ENCODE data around the gene GMDS. TPM values are rescaled to one million over a fixed set of nuclear protein-coding genes. Genes with fewer than 3 reads are reported as not detected.

Gene GMDS
- total and polyA plus RNA-seq, 11 donors: 4.5 to 10.7 (median 7.0) TPM

DNA sequence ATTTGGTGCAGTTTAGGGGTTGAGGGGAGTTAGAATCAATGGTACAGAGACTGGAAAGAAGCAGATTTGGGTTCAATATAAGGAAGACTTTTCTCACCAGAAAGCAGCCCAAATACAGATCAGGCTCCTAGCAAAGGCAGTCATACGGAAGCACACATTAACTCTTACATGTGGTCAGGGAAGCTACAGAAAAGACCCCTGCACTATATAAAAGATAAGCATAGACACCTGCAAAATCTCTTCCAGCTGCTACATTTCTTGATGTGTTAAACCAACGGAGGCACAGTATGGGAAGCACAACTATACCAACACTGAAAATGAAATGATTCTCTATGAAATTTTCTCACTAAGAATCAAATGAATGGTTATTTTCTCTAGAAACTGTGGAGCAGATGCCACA is 150.8 kb downstream of the GMDS start:
- Histone ChIP-seq H3K27me3 (no peaks in the 10 kb centered on the region), H3K27ac (no peak overlapping the region), H3K36me3 (no peaks in the 10 kb centered on the region), H3K4me1 (no peaks in the 10 kb centered on the region), H3K9me3 (no peaks in the 10 kb centered on the region), H3K4me3 (no peak overlapping the region)
- DNase-seq (no peak), ATAC-seq (no peak)
- TF ChIP-seq POLR2A (IDR thresholded peaks at IDR 0.05): no peak
- TF ChIP-seq, protein P1, sequence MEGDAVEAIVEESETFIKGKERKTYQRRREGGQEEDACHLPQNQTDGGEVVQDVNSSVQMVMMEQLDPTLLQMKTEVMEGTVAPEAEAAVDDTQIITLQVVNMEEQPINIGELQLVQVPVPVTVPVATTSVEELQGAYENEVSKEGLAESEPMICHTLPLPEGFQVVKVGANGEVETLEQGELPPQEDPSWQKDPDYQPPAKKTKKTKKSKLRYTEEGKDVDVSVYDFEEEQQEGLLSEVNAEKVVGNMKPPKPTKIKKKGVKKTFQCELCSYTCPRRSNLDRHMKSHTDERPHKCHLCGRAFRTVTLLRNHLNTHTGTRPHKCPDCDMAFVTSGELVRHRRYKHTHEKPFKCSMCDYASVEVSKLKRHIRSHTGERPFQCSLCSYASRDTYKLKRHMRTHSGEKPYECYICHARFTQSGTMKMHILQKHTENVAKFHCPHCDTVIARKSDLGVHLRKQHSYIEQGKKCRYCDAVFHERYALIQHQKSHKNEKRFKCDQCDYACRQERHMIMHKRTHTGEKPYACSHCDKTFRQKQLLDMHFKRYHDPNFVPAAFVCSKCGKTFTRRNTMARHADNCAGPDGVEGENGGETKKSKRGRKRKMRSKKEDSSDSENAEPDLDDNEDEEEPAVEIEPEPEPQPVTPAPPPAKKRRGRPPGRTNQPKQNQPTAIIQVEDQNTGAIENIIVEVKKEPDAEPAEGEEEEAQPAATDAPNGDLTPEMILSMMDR (IDR thresholded peaks at IDR 0.05): no peak
- intact Hi-C loops (cut with DNase I): loop anchor here in 1 of 10 donors (10.0 kb wide), 1 partner anchor 250 kb away; no protein-coding TSS in a partner anchor
- WGBS, 4 donors: 82 to 100% (median 90%) methylated on average over 2 of the region's 2 CpGs

DNA sequence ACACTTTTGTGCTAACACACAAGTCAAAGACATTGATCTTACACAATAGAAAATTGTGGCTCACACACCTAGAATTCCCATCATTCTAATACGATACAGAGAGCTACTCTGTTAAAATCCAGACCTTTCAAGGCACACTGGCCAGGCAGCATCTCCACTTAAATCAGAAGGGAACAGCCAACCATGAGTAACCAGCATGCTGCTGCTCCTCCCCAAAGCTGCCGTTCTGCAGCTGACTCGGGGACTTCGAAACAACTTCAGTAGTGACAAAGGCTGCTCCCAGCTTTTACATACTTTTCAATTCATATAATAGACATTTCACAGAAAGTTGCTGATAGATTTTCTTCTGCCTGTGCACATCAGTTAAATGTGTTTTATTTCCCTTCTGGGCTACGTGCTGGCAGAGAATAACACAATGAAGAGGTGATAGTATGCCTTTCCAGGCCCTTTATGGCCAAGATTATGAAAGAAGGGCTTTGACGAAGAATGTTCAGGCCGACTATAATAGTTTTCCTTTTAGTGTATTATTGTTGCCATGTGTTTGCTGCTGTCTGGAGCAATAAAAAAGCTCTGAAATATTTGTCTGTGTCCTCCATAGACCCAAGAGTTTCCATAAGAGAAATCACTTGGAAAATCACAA is 159.0 kb downstream of the GMDS start:
- no peaks in the 10 kb centered on the region for H3K36me3 ChIP-seq
- H3K27me3 ChIP-seq: no peaks in the 10 kb centered on the region
- H3K4me1 ChIP-seq: no peaks in the 10 kb centered on the region
- no peak for TF ChIP-seq POLR2A (IDR thresholded peaks at IDR 0.05)
- TF ChIP-seq, protein P1 (IDR thresholded peaks at IDR 0.05): no peak
- H3K4me3 ChIP-seq: no peak overlapping the region
- H3K9me3 ChIP-seq: no peaks in the 10 kb centered on the region
- DNase-seq: no peak
- ATAC-seq: no peak
- intact Hi-C loops (cut with DNase I): no loop called here
- no peak overlapping the region for H3K27ac ChIP-seq
- WGBS, 4 donors: 87 to 93% (median 88%) methylated on average over 7 of the region's 7 CpGs

DNA sequence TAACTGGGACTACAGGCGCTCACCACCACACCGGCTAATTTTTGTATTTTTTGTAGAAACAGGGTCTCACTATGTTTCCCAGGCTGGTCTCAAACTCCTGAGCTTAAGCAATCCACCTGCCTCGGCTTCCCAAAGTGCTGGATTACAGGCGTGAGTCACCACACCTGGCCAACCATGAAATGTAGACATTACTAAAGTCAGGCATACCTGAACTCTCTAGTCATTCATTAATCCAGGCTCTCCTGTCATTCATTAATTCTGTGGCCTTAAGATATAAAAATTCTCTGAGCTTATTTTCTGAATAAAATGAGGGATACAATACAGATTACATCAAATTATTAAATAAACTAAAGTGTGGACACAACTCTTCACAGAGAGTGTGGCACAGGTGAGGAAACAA is 159.7 kb downstream of the GMDS start:
- ATAC-seq: no peak
- TF ChIP-seq POLR2A (IDR thresholded peaks at IDR 0.05): no peak
- TF ChIP-seq, protein P1 (IDR thresholded peaks at IDR 0.05): no peak
- Histone ChIP-seq H3K4me1 (no peaks in the 10 kb centered on the region), H3K27ac (no peak overlapping the region), H3K9me3 (peaks cover 0 to under 1% (median 0%) of the 10 kb centered on the region in 12 donors), H3K36me3 (no peaks in the 10 kb centered on the region), H3K27me3 (no peaks in the 10 kb centered on the region), H3K4me3 (no peak overlapping the region)
- WGBS, 4 donors: 98 to 100% (median 100%) methylated on average over 4 of the region's 4 CpGs
- intact Hi-C loops (cut with DNase I): no loop called here
- no peak for DNase-seq

DNA sequence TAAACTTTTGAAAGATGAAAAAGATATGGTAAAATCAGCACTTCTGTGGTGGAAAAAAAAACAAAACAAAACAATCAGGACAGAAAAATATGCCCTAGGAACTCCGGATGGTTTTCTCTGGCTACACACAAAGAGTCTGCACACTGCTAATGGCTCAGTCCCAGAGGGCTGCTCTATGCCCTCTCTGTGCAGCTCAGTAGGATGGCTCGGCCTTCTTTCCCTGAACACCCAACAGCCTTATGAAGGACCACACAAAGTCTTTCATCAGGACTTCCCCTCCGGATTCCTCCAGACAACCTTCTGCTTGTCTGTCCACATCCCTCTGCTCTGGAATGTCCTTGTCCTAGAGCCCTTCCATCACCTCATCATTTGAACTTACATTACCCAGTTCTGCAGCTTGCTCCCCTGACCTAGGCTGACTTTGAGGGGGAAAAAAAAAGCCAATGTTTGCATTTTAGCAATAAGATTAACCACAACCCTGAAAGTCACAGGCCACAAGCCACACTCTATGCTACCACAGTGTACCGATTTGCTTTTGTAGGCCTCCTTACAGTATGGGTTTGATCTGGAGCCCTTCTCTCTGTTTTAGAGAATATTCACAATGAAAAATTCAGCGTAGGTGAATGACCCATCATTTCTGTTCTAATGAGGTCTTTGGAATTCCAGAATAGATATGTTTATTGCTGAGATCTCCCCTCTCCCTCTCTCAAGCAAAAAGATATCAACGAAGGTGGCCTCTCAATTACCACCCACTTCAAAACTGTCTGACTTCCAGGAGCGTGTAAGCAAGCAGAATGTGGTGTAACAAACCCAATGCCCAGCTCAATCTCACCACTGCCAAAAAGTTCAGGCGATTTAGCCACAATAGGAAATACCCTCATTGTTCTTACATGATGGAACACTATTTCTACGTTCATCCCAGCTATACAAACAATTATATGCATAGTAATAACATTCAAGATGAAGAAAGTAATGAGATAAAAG is 164.0 kb downstream of the GMDS start:
- 82 to 91% (median 85%) methylated on average over 9 of the region's 9 CpGs for WGBS, 4 donors
- no peak overlapping the region for H3K4me3 ChIP-seq

More for the DNA sequence above, 164.0 kb downstream of the GMDS start:
- peaks cover 0 to 23% (median 11%) of the 10 kb centered on the region in 12 donors for H3K9me3 ChIP-seq
- H3K4me1 ChIP-seq: no peaks in the 10 kb centered on the region
- ATAC-seq (no peak), DNase-seq (no peak)
- no peaks in the 10 kb centered on the region for H3K36me3 ChIP-seq
- H3K27ac ChIP-seq: no peak overlapping the region
- TF ChIP-seq POLR2A (IDR thresholded peaks at IDR 0.05): no peak
- no peaks in the 10 kb centered on the region for H3K27me3 ChIP-seq
- intact Hi-C loops (cut with DNase I): no loop called here

Data from heart left ventricle (tissue), 16 donors.